ENCODE measurements around the gene KLHL29. TPM values are rescaled to one million over a fixed set of nuclear protein-coding genes. Genes with fewer than 3 reads are reported as not detected.

Gene KLHL29
- total RNA-seq, 1 experiment from 2014 or later: 7.7 TPM

DNA sequence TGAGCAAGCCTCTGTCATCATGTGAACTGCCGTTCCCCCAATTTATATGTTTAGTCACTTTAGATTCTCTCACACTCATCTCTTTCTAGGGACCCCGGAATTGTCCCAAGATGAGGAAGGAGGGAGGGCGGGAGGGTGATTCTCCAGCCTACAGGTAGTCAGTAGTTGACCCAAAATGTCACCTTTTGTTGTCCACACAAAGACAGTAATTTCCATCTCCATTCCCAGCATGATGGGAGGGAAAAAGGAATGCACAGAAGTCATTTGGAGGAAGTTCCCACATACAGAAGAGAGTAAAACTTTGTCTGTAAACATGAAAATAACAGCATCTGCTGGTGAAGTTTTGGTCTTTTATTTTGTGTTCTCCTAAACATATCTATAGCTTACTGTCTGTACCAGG, 222.9 kb downstream of the KLHL29 start:
- TF ChIP-seq TCF7L2 (IDR thresholded peaks at IDR 0.05; ENCODE audit: low read depth, low read length): no peak
- TF ChIP-seq CTCF (IDR thresholded peaks at IDR 0.05): no peak
- TF ChIP-seq REST (IDR thresholded peaks at IDR 0.05; ENCODE audit: insufficient read depth in 1 of 2, low read depth in 2 of 2, low read length in 1 of 2): no peak
- TF ChIP-seq POLR2AphosphoS5 (IDR thresholded peaks at IDR 0.05; ENCODE audit: low read depth, low read length): no peak
- no peak for TF ChIP-seq SIN3A (IDR thresholded peaks at IDR 0.05; ENCODE audit: borderline replicate concordance, insufficient read depth, low read depth, low read length)
- BruUV-seq (replicated peaks): no TSS peak
- in situ Hi-C loops (cut with HindIII; ENCODE audit: low pct_unique_long_range_greater_than_20kb, low sequenced_read_pairs) (no loop called here), intact Hi-C loops (cut with micrococcal nuclease; ENCODE audit: unreplicated experiment) (no loop called here)
- Histone ChIP-seq H3K9me3 (ENCODE audit: control insufficient read depth, insufficient read depth, low read depth, low read length) (peaks cover 7% of the 10 kb centered on the region), H3K4me1 (ENCODE audit: control insufficient read depth, insufficient read depth, low read length) (no peaks in the 10 kb centered on the region), H3K36me3 (ENCODE audit: control insufficient read depth, insufficient read depth, low read length) (no peaks in the 10 kb centered on the region), H3K27ac (ENCODE audit: low read length) (no peak overlapping the region), H3K27me3 (ENCODE audit: control insufficient read depth, insufficient read depth, low read length) (no peaks in the 10 kb centered on the region), H3K4me3 (ENCODE audit: low read depth in 2 of 2, low read length in 2 of 2) (no peak overlapping the region)
- CTCF ChIA-PET: no interaction called here
- DNase-seq (ENCODE audit: low read depth, low spot score) (no peak), ATAC-seq (no peak)
- POLR2A ChIA-PET: no interaction called here

DNA sequence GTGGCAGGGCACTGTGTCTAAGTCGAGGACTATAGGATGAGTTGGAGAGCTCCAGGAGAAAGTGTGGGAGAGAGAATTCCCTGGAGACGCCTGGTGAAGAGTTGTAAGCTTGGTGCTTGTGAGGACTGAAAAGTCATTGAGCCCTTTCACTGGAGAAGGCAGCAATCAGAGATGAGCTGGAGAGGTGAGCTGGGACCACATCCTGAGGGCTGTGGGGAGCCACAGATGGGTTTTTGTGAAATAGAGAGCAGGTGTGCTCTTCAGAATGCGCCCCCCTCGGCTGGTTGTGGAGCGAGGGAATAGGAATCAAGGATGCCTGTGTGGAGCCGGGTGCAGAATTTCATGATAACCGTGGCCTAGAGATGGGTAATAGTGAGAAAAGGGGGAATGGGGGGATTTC, 224.3 kb downstream of the KLHL29 start:
- no TSS peak for BruUV-seq (replicated peaks)
- Histone ChIP-seq H3K4me3 (ENCODE audit: low read depth in 2 of 2, low read length in 2 of 2) (no peak overlapping the region), H3K9me3 (ENCODE audit: control insufficient read depth, insufficient read depth, low read depth, low read length) (peaks cover 7% of the 10 kb centered on the region), H3K27ac (ENCODE audit: low read length) (no peak overlapping the region), H3K27me3 (ENCODE audit: control insufficient read depth, insufficient read depth, low read length) (no peaks in the 10 kb centered on the region), H3K36me3 (ENCODE audit: control insufficient read depth, insufficient read depth, low read length) (no peaks in the 10 kb centered on the region), H3K4me1 (ENCODE audit: control insufficient read depth, insufficient read depth, low read length) (no peaks in the 10 kb centered on the region)
- TF ChIP-seq CTCF (IDR thresholded peaks at IDR 0.05): no peak
- no peak for TF ChIP-seq SIN3A (IDR thresholded peaks at IDR 0.05; ENCODE audit: borderline replicate concordance, insufficient read depth, low read depth, low read length)
- no peak for TF ChIP-seq REST (IDR thresholded peaks at IDR 0.05; ENCODE audit: insufficient read depth in 1 of 2, low read depth in 2 of 2, low read length in 1 of 2)
- no peak for TF ChIP-seq TCF7L2 (IDR thresholded peaks at IDR 0.05; ENCODE audit: low read depth, low read length)
- TF ChIP-seq POLR2AphosphoS5 (IDR thresholded peaks at IDR 0.05; ENCODE audit: low read depth, low read length): no peak
- intact Hi-C loops (cut with micrococcal nuclease; ENCODE audit: unreplicated experiment): no loop called here
- DNase-seq (ENCODE audit: low read depth, low spot score) (no peak), ATAC-seq (no peak)
- ChIA-PET CTCF (no interaction called here), POLR2A (no interaction called here)
- in situ Hi-C loops (cut with HindIII; ENCODE audit: low pct_unique_long_range_greater_than_20kb, low sequenced_read_pairs): no loop called here

Measured in Panc1 (cell line).